ENCODE data around the gene GALNT17.

The GALNT17 gene

DNA sequence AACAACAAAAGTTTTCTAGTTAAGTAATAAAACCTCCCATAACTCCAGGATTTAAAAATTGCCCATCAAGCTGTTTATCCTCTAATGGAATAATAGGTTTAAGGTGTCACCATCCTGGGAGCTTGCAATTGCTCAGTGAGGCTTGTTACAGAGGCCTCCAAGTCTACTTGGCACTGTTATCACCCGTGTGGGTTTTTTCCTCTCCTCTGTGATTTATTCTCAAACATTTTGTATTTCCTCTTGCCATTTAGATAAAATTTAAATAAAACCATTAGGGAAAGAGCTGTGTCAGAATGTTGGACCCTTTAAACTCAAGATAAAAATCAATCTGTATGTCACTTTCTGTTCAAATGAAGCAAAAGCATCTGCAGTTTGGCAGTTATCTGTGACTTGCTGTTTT, 202.6 kb downstream of the GALNT17 start:
- POLR2A ChIA-PET: no interaction called here
- TF ChIP-seq, protein P1, sequence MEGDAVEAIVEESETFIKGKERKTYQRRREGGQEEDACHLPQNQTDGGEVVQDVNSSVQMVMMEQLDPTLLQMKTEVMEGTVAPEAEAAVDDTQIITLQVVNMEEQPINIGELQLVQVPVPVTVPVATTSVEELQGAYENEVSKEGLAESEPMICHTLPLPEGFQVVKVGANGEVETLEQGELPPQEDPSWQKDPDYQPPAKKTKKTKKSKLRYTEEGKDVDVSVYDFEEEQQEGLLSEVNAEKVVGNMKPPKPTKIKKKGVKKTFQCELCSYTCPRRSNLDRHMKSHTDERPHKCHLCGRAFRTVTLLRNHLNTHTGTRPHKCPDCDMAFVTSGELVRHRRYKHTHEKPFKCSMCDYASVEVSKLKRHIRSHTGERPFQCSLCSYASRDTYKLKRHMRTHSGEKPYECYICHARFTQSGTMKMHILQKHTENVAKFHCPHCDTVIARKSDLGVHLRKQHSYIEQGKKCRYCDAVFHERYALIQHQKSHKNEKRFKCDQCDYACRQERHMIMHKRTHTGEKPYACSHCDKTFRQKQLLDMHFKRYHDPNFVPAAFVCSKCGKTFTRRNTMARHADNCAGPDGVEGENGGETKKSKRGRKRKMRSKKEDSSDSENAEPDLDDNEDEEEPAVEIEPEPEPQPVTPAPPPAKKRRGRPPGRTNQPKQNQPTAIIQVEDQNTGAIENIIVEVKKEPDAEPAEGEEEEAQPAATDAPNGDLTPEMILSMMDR (IDR thresholded peaks at IDR 0.05; ENCODE audit: insufficient read depth, low read length, missing control alignments): no peak
- no peak for DNase-seq (ENCODE audit: low read depth, low spot score)
- no peak overlapping the region for H3K4me3 ChIP-seq (ENCODE audit: low read depth, low read length)
- CTCF ChIA-PET: no interaction called here

DNA sequence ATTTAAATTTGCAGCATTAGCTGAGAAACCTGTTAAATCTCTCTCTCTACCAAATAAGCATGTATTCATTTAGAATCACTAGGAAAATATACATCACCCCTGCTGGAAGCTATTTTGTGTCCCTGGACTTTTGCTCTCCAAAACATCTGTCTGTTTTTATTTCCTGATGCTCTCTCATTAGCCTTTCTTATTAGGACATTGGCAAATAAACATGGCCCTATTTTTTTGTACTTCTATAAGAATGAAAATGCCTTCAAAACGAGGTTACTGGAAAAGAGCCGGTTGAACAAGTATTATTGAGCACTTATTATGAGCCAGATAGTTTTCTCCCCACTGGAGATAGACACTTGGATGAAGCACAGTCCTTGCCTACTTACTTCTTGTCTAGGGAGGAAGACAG, 206.9 kb downstream of the GALNT17 start:
- no peak for DNase-seq (ENCODE audit: low read depth, low spot score)
- TF ChIP-seq, protein P1 (IDR thresholded peaks at IDR 0.05; ENCODE audit: insufficient read depth, low read length, missing control alignments): no peak
- H3K4me3 ChIP-seq (ENCODE audit: low read depth, low read length): no peak overlapping the region
- CTCF ChIA-PET: no interaction called here
- POLR2A ChIA-PET: interaction anchor here (0.6 kb wide), 1 partner anchor 426 kb away, joined by 3 read pairs; no protein-coding TSS in a partner anchor

DNA sequence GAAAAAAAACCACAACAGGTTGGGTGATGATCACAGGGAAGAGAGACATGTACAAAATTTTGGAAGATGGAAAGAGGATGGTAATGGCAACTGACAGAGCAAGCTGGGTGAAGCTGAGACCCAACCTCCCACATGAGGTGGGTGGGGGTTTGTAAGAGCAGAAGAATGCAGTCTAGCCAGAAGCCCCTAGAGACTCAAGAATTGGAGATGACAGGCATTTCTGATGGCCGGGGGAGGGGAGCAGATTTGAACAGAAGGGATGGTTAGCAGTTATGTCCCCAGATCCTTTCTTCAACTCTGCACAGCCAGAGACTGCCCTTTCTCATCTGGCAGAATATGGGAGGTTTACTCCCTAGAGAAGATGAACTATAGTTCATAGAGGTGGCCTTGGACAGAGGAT, 208.0 kb downstream of the GALNT17 start:
- POLR2A ChIA-PET: no interaction called here
- CTCF ChIA-PET: no interaction called here

DNA sequence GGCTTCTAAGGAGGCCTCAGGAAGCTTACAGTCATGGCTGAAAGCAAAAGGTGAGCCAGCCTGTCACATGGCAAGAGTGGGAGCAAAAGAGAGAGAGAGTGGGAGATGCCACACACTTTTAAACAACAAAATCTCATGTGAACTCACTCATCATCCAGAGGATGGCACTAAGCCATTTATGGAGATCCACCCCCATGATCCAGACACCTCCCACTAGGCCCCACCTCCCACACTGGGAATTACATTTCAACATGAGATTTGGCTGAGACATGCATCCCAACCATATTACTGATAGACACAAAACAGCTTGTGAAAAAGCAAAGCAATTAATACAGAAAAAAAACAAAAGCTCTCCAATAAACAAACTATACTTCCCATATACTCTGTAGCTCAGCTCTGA, 210.3 kb downstream of the GALNT17 start:
- TF ChIP-seq, protein P1 (IDR thresholded peaks at IDR 0.05; ENCODE audit: insufficient read depth, low read length, missing control alignments): no peak
- DNase-seq (ENCODE audit: low read depth, low spot score): no peak
- POLR2A ChIA-PET: no interaction called here
- CTCF ChIA-PET: no interaction called here
- no peak overlapping the region for H3K4me3 ChIP-seq (ENCODE audit: low read depth, low read length)

More for the DNA sequence above, 208.0 kb downstream of the GALNT17 start:
- no peak overlapping the region for H3K4me3 ChIP-seq (ENCODE audit: low read depth, low read length)
- TF ChIP-seq, protein P1 (IDR thresholded peaks at IDR 0.05; ENCODE audit: insufficient read depth, low read length, missing control alignments): no peak
- DNase-seq (ENCODE audit: low read depth, low spot score): no peak

DNA sequence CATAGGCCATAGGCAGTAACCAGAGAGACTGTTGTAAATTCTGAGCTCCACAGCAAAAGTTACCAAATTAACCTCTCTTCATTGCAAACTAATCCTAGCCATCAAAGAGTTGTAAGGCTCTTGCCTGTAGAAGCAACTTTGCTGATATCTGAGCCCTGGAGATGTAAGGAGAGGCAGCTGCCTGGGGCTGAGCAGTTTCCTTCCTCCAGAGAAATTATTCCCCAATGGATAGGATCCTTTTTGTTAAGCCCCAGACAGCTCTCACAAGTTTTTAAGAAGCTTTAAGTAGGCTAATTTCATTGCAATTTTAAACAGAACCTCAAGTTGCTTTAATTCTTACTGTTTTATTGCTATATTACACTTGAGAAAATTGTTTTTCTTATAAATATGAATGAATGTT, 211.1 kb downstream of the GALNT17 start:
- POLR2A ChIA-PET: no interaction called here
- TF ChIP-seq, protein P1 (IDR thresholded peaks at IDR 0.05; ENCODE audit: insufficient read depth, low read length, missing control alignments): no peak
- CTCF ChIA-PET: no interaction called here
- no peak for DNase-seq (ENCODE audit: low read depth, low spot score)
- H3K4me3 ChIP-seq (ENCODE audit: low read depth, low read length): no peak overlapping the region

DNA sequence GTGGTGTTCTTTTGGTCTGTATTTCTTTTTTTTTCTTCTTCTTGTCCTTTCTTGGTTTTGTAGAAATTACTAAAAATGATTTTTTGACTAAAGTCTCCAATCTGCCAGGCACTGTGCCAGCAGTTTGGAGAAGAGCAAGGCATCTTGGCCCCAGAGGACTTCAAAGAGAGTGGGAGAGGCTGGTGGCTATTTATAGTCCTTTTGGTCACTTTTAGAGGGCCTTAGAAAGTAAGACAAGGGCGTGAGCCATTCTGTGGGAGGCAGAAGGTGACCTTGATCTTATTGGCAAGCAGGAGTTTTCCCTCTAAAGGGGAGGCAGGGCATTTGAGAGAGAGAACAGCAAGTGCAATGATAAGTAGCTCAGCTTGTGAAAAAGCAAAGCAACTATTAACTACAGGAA, 211.9 kb downstream of the GALNT17 start:
- ChIA-PET CTCF (no interaction called here), POLR2A (no interaction called here)
- DNase-seq (ENCODE audit: low read depth, low spot score): no peak
- no peak overlapping the region for H3K4me3 ChIP-seq (ENCODE audit: low read depth, low read length)
- TF ChIP-seq, protein P1 (IDR thresholded peaks at IDR 0.05; ENCODE audit: insufficient read depth, low read length, missing control alignments): no peak
